Measurements from ENCODE around the gene NPW. TPM values are rescaled to one million over a fixed set of nuclear protein-coding genes. Genes with fewer than 3 reads are reported as not detected.

The NPW gene
- total RNA-seq, 1 experiment from 2014 or later = 7.1 TPM

GRCh38 chr16:2003827-2004641 lies 15.6 kb upstream of the NPW start:
- peaks cover 6% of the 10 kb centered on the region for H3K23me2 ChIP-seq (ENCODE audit: insufficient read length, low read depth, low read length, poor library complexity, severe bottlenecking)
- H3K27me3 ChIP-seq (ENCODE audit: insufficient read depth, low read length) = no peaks in the 10 kb centered on the region
- no peaks in the 10 kb centered on the region; a peak in 1 of 5 replicates for H3K9me3 Mint-ChIP-seq
- H3K27me3 Mint-ChIP-seq (ENCODE audit: low read depth) = no peaks in the 10 kb centered on the region
- H3K79me1 ChIP-seq (ENCODE audit: insufficient read depth, low read depth, low read length, poor library complexity, severe bottlenecking) = peaks cover 24% of the 10 kb centered on the region
- 0 out of 2 replicates have a peak overlapping the region, but pooled peaks have one; percentile 5 for H3K14ac ChIP-seq (ENCODE audit: insufficient read depth, low read length)
- H3K27ac Mint-ChIP-seq = peak overlapping the region in 1 of 3 experiments; percentile 28; a peak in 2 of 7 replicates
- peak overlapping the region; percentile 11 for H3K18ac ChIP-seq (ENCODE audit: insufficient read length, low read depth, low read length)
- H4K8ac ChIP-seq (replicated peaks; ENCODE audit: insufficient read length, low read depth, low read length) = no peak overlapping the region
- H2AK5ac ChIP-seq (ENCODE audit: insufficient read length, low read length) = no peak overlapping the region
- no peak overlapping the region for H2BK120ac ChIP-seq (ENCODE audit: low read depth, low read length, poor library complexity, severe bottlenecking)
- peak; percentile 97 for DNase-seq
- no peak overlapping the region for H3K4me2 ChIP-seq (ENCODE audit: insufficient read depth, insufficient read length, low read length)
- no peak overlapping the region for H2BK5ac ChIP-seq (ENCODE audit: insufficient read length, low read length)
- H3K79me2 ChIP-seq (ENCODE audit: insufficient read depth, low read length) = peaks cover 26% of the 10 kb centered on the region; the same call in 1 of the 2 replicates
- no peak overlapping the region for H4K5ac ChIP-seq (ENCODE audit: insufficient read length, low read depth, low read length)
- H3K9ac ChIP-seq (ENCODE audit: extremely low read depth, insufficient read length, low read length) = no peak overlapping the region
- TF ChIP-seq CTCF (conservative IDR thresholded peaks at IDR 0.05) = peak; percentile 99
- no peaks in the 10 kb centered on the region for H3K9me3 ChIP-seq (ENCODE audit: control insufficient read depth, low read depth, low read length)
- H3T11ph ChIP-seq (ENCODE audit: low read length) = no peak overlapping the region
- no peaks in the 10 kb centered on the region for H4K20me1 ChIP-seq (ENCODE audit: control insufficient read depth, insufficient read depth, insufficient read length)
- H3K4me1 ChIP-seq (ENCODE audit: insufficient read depth, low read length) = peaks cover 2% of the 10 kb centered on the region; the same call in 1 of the 2 replicates
- no peak overlapping the region for H2BK20ac ChIP-seq (ENCODE audit: low read depth, low read length, poor library complexity, severe bottlenecking)
- no peak overlapping the region for H4K91ac ChIP-seq (ENCODE audit: insufficient read length, low read depth, low read length)
- no CpG with 5 or more reads among the region's 36 CpGs for WGBS (ENCODE audit: extremely low coverage, insufficient read length, low lambda C conversion rate)
- peaks cover 18 to 30% of the 10 kb centered on the region in 2 experiments for H3K4me1 Mint-ChIP-seq
- peaks cover 18 to 40% (median 40%) of the 10 kb centered on the region in 3 experiments for H3K36me3 Mint-ChIP-seq (ENCODE audit: insufficient read depth in 1 of 3, low read depth in 3 of 3)
- no peak overlapping the region for H3K56ac ChIP-seq (ENCODE audit: insufficient read length, low read depth, low read length)
- H2AFZ ChIP-seq (ENCODE audit: low read length) = no peak overlapping the region
- no peak overlapping the region for H3K23ac ChIP-seq (ENCODE audit: insufficient read length, low read depth, low read length)
- H3K27ac ChIP-seq (ENCODE audit: insufficient read length, low read depth, low read length) = no peak overlapping the region
- peak overlapping the region in 1 of 2 experiments; percentile 55; a peak in 1 of 5 replicates for H3K4me3 Mint-ChIP-seq
- no peak overlapping the region for H2BK15ac ChIP-seq (ENCODE audit: low read depth, low read length)
- no peak overlapping the region for H2BK12ac ChIP-seq (ENCODE audit: insufficient read length, low read depth, low read length)
- no peak overlapping the region for H3K4ac ChIP-seq (ENCODE audit: low read depth, low read length)

Measured in H9 (cell line).